ENCODE measurements around the gene CDK4. TPM values are rescaled to one million over a fixed set of nuclear protein-coding genes. Genes with fewer than 3 reads are reported as not detected.

Gene CDK4
- total RNA-seq, 2 experiments from 2014 or later = 84.4 to 104 TPM

GRCh38 chr12:57751432-57751787, 700 bp downstream of the CDK4 start:
- no peaks in the 10 kb centered on the region for H3K9me3 Mint-ChIP-seq
- H3K4me1 Mint-ChIP-seq = peaks cover 58% of the 10 kb centered on the region
- peaks cover 41% of the 10 kb centered on the region for H3K36me3 Mint-ChIP-seq (ENCODE audit: low read depth)
- DNase-seq = no peak
- no peaks in the 10 kb centered on the region for H3K27me3 Mint-ChIP-seq
- H3K27ac Mint-ChIP-seq = peak overlapping the region; percentile 86
- POLR2A ChIA-PET = no interaction called here
- CTCF ChIA-PET = interaction anchor here (1.0 to 1.1 kb wide), 2 partner anchors 31 to 168 kb away, joined by 3 to 4 read pairs; partner anchors contain the start of gene TSFM
- peak overlapping the region; percentile 91 for H3K4me3 Mint-ChIP-seq

GRCh38 chr12:57750561-57751431, 1.3 kb downstream of the CDK4 start:
- DNase-seq = no peak
- Mint-ChIP-seq H3K9me3 (no peaks in the 10 kb centered on the region), H3K36me3 (ENCODE audit: low read depth) (peaks cover 46% of the 10 kb centered on the region), H3K4me1 (peaks cover 59% of the 10 kb centered on the region), H3K27ac (peak overlapping the region; percentile 86), H3K27me3 (no peaks in the 10 kb centered on the region), H3K4me3 (peak overlapping the region; percentile 91)
- ChIA-PET CTCF (interaction anchor here (1.2 to 1.5 kb wide), 3 partner anchors 8 to 14 kb away, joined by 3 to 9 read pairs (median 4); no protein-coding TSS in a partner anchor), POLR2A (no interaction called here)

- ChIA-PET CTCF (interaction anchor here (0.7 to 1.5 kb wide), 4 partner anchors 10 to 1645 kb away, joined by 3 to 4 read pairs (median 3); partner anchors contain the start of genes PA2G4 and TSFM), POLR2A (interaction anchor here (0.6 kb wide), 1 partner anchor 486 kb away, joined by 6 read pairs; no protein-coding TSS in a partner anchor)
- no peaks in the 10 kb centered on the region for H3K27me3 Mint-ChIP-seq
- H3K9me3 Mint-ChIP-seq = no peaks in the 10 kb centered on the region
- peaks cover 49% of the 10 kb centered on the region for H3K36me3 Mint-ChIP-seq (ENCODE audit: low read depth)
- peaks cover 68% of the 10 kb centered on the region for H3K4me1 Mint-ChIP-seq
- DNase-seq = no peak
- H3K4me3 Mint-ChIP-seq = no peak overlapping the region
- H3K27ac Mint-ChIP-seq = no peak overlapping the region
These were observed 3.0 kb downstream of the CDK4 start for GRCh38 chr12:57749061-57749460.

- no peaks in the 10 kb centered on the region for H3K27me3 Mint-ChIP-seq
- H3K4me1 Mint-ChIP-seq = peaks cover 60% of the 10 kb centered on the region
- POLR2A ChIA-PET = no interaction called here
- CTCF ChIA-PET = interaction anchor here (1.9 to 2.2 kb wide), 2 partner anchors 11 to 162 kb away, joined by 4 read pairs; no protein-coding TSS in a partner anchor
- peaks cover 44% of the 10 kb centered on the region for H3K36me3 Mint-ChIP-seq (ENCODE audit: low read depth)
- peak overlapping the region; percentile 92 for H3K27ac Mint-ChIP-seq
- H3K4me3 Mint-ChIP-seq = peak overlapping the region; percentile 81
- no peaks in the 10 kb centered on the region for H3K9me3 Mint-ChIP-seq
- no peak for DNase-seq
These were observed 6.1 kb downstream of the CDK4 start for GRCh38 chr12:57746025-57746424.

GRCh38 chr12:57745485-57745881, 6.6 kb downstream of the CDK4 start:
- CTCF ChIA-PET = interaction anchor here (1.0 to 2.2 kb wide), 4 partner anchors 11 to 162 kb away, joined by 3 to 6 read pairs (median 4); no protein-coding TSS in a partner anchor
- peaks cover 60% of the 10 kb centered on the region for H3K4me1 Mint-ChIP-seq
- peak overlapping the region; percentile 92 for H3K27ac Mint-ChIP-seq
- POLR2A ChIA-PET = no interaction called here
- no peak for DNase-seq
- H3K9me3 Mint-ChIP-seq = no peaks in the 10 kb centered on the region
- peaks cover 44% of the 10 kb centered on the region for H3K36me3 Mint-ChIP-seq (ENCODE audit: low read depth)
- H3K27me3 Mint-ChIP-seq = no peaks in the 10 kb centered on the region
- peak overlapping the region; percentile 81 for H3K4me3 Mint-ChIP-seq

GRCh38 chr12:57744777-57745484, 7.2 kb downstream of the CDK4 start, which contains the start of gene TSPAN31:
TSPAN31 (plus strand) TSS chr12:57745039; CDS start chr12:57745155, 116 bp downstream.
- Mint-ChIP-seq H3K4me1 (peaks cover 58% of the 10 kb centered on the region), H3K27me3 (no peaks in the 10 kb centered on the region), H3K36me3 (ENCODE audit: low read depth) (peaks cover 40% of the 10 kb centered on the region), H3K4me3 (peak within 1 kb of the TSS; percentile 81), H3K27ac (peak within 1 kb of the TSS; percentile 92), H3K9me3 (no peaks in the 10 kb centered on the region)
- POLR2A ChIA-PET = no interaction called here
- peak; percentile 98 for DNase-seq
- CTCF ChIA-PET = interaction anchor here (0.5 to 2.2 kb wide), 6 partner anchors 10 to 1269 kb away, joined by 3 to 6 read pairs (median 4); no protein-coding TSS in a partner anchor

- peak; percentile 82 for DNase-seq
- Mint-ChIP-seq H3K36me3 (ENCODE audit: low read depth) (peaks cover 42% of the 10 kb centered on the region), H3K27me3 (no peaks in the 10 kb centered on the region), H3K4me1 (peaks cover 64% of the 10 kb centered on the region), H3K4me3 (peak overlapping the region; percentile 81), H3K27ac (peak overlapping the region; percentile 92), H3K9me3 (no peaks in the 10 kb centered on the region)
- ChIA-PET CTCF (interaction anchor here (0.5 to 2.2 kb wide), 5 partner anchors 10 to 452 kb away, joined by 3 to 6 read pairs (median 4); no protein-coding TSS in a partner anchor), POLR2A (no interaction called here)
These were observed 7.8 kb downstream of the CDK4 start for GRCh38 chr12:57744194-57744776.

GRCh38 chr12:57743769-57744168, 8.3 kb downstream of the CDK4 start:
- Mint-ChIP-seq H3K4me1 (peaks cover 64% of the 10 kb centered on the region), H3K27ac (peak overlapping the region; percentile 92), H3K36me3 (ENCODE audit: low read depth) (peaks cover 42% of the 10 kb centered on the region), H3K27me3 (no peaks in the 10 kb centered on the region), H3K4me3 (peak overlapping the region; percentile 81), H3K9me3 (no peaks in the 10 kb centered on the region)
- ChIA-PET CTCF (interaction anchor here (0.5 to 2.2 kb wide), 2 partner anchors 160 to 452 kb away, joined by 4 read pairs; no protein-coding TSS in a partner anchor), POLR2A (no interaction called here)
- DNase-seq = no peak

GRCh38 chr12:57741844-57742738, 10.0 kb downstream of the CDK4 start:
- H3K4me1 Mint-ChIP-seq = peaks cover 61% of the 10 kb centered on the region
- peak; percentile 90 for DNase-seq
- H3K4me3 Mint-ChIP-seq = peak overlapping the region; percentile 84
- H3K9me3 Mint-ChIP-seq = no peaks in the 10 kb centered on the region
- ChIA-PET POLR2A (interaction anchor here (0.8 to 1.0 kb wide), 2 partner anchors 48 to 159 kb away, joined by 4 to 5 read pairs; partner anchors contain the start of gene OS9), CTCF (interaction anchor here (0.7 to 2.7 kb wide), 12 partner anchors 8 to 1984 kb away, joined by 3 to 12 read pairs (median 3); no protein-coding TSS in a partner anchor)
- H3K27ac Mint-ChIP-seq = peak overlapping the region; percentile 85
- H3K27me3 Mint-ChIP-seq = no peaks in the 10 kb centered on the region
- peaks cover 30% of the 10 kb centered on the region for H3K36me3 Mint-ChIP-seq (ENCODE audit: low read depth)

GRCh38 chr12:57741413-57741789, 10.7 kb downstream of the CDK4 start:
- POLR2A ChIA-PET = interaction anchor here (0.8 to 1.0 kb wide), 2 partner anchors 47 to 158 kb away, joined by 4 to 5 read pairs; partner anchors contain the start of gene OS9
- Mint-ChIP-seq H3K27ac (peak overlapping the region; percentile 85), H3K36me3 (ENCODE audit: low read depth) (peaks cover 30% of the 10 kb centered on the region), H3K9me3 (no peaks in the 10 kb centered on the region), H3K4me3 (peak overlapping the region; percentile 84), H3K4me1 (peaks cover 62% of the 10 kb centered on the region), H3K27me3 (no peaks in the 10 kb centered on the region)
- no peak for DNase-seq
- CTCF ChIA-PET = interaction anchor here (0.7 to 2.7 kb wide), 12 partner anchors 9 to 1983 kb away, joined by 3 to 12 read pairs (median 3); no protein-coding TSS in a partner anchor

- H3K36me3 Mint-ChIP-seq (ENCODE audit: low read depth) = peaks cover 26% of the 10 kb centered on the region
- peak overlapping the region; percentile 85 for H3K27ac Mint-ChIP-seq
- CTCF ChIA-PET = interaction anchor here (0.9 to 2.7 kb wide), 11 partner anchors 8 to 282 kb away, joined by 3 to 12 read pairs (median 3); no protein-coding TSS in a partner anchor
- peaks cover 57% of the 10 kb centered on the region for H3K4me1 Mint-ChIP-seq
- peak overlapping the region; percentile 84 for H3K4me3 Mint-ChIP-seq
- POLR2A ChIA-PET = interaction anchor here (0.8 to 1.0 kb wide), 2 partner anchors 47 to 157 kb away, joined by 4 to 5 read pairs; partner anchors contain the start of gene OS9
- peak; percentile 91 for DNase-seq
- no peaks in the 10 kb centered on the region for H3K9me3 Mint-ChIP-seq
- H3K27me3 Mint-ChIP-seq = no peaks in the 10 kb centered on the region
These were observed 11.3 kb downstream of the CDK4 start for GRCh38 chr12:57740656-57741412.
